Endothelial cell of hepatic sinusoid (primary cell): ENCODE measurements around the gene NOS1.
"Not testable (repeated sequence)": the region's sequence is repeated elsewhere in the genome, so short reads cannot be mapped to it uniquely, and the experiment has no call there.

Experiments
- in situ Hi-C: cut with HindIII; loops from 2 replicates; pipeline ENCODE4 v1.10.0; 2017; ENCODE audit warnings: low sequenced_read_pairs

NOS1 gene

DNA sequence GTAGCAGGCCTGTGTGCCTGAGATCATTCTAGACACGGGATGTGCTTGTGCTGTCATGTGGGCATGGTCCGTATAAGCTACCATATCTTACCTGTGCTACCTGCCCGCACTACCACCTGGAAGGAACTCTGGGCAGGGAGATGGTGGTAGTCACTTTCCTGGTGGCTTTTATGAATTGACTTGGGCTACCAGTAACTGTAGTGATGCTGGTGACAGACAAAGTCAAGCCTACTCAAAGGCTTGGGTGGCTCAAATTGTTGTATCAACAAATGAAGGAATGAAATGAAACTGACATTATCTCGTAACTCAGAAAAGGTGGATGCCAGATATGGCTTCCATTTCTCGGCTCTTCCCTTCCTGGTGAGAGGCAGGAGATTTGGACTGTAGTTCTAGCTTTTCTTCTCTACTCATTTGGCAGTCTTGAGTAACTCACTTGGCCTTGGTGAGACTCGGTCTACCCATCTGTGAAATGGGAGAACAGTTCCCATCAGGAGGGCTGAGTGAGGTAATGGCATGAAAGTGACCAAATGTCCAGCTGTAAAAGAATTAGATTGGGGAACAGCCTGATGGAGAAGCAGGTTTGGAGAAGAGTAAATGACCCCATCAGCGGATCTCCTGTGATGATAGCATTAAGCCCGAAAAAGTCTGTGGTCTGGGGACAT, 81.3 kb downstream of the NOS1 start:
- in situ Hi-C loops, result no loop called here

DNA sequence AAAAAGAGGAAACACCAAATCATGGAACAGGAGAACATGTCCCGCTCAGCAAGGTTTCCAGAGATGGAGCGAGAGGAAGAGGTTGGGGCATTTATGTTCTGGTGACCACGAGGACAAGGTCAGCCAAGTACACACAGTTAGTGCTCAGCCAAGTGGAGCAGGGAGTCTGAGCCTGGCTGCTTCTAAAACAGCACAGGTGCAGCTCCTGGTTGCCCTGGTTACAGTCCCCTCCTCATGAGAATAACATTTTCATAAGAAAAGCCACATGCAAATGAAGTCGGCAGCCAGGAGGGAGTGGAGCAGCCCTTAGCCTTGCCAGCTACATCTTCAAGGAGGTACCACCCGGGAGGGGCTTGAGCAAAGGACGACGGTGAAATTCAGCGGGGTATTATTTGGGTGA, 81.8 kb downstream of the NOS1 start:
- in situ Hi-C loops, result no loop called here

DNA sequence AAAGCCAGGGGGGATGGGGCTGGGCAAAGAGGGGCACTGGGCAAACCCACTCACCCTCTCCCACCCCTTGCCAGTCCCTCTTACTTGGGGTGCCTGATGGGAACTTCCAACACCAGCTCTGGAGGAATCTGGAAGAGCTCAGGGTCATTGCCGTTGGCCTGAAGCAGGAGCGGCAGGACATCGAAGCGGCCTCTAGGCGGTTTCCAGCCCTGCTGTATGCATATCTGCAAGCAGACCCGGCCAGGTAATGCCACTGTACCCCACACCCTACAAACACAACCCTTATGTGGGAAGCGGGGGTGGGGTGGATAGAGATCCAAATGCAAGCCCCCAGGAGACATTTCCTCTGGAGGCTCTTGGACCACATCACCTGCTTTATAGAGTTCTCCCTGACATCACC, 83.6 kb downstream of the NOS1 start:
- in situ Hi-C loops, result no loop called here

DNA sequence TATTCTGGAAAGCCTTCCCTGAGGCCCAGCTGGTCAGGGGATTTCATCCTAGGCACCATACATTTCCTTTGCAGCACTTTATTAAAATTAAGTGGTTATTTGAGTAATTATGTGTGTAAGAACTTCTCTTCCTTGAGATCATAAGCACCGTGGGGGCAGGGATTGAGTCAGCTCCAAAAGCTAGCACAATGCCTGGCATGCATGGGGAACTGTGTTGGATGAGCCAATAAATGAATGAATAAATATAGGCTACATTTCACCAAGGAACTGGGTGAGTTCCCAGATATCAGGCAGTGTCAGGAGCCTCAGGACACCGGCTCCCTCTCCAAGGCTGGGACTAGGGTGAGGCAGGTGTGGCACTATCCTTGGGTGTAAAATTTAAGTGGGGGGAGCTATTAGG, 88.3 kb downstream of the NOS1 start:
- in situ Hi-C loops, result no loop called here

DNA sequence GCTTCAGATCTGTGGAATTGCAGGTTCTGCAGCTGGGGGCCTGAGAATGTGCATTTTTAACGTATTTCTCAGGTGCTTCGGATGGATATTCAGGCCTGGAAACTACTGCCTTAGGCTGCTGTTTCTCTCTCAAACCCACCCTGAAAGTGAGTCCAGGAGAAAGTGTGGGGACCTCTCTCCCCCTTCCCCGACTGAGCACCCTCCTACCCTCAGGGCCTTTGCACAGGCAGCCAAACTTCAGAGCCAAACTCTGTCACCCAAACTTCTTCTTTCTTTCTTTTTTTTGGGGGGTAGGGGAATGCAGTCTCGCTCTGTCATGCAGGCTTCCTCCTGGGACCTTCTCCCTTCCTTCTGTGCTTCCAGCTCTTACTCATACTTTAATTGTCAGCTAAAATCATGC, 88.7 kb downstream of the NOS1 start:
- in situ Hi-C loops, result no loop called here

DNA sequence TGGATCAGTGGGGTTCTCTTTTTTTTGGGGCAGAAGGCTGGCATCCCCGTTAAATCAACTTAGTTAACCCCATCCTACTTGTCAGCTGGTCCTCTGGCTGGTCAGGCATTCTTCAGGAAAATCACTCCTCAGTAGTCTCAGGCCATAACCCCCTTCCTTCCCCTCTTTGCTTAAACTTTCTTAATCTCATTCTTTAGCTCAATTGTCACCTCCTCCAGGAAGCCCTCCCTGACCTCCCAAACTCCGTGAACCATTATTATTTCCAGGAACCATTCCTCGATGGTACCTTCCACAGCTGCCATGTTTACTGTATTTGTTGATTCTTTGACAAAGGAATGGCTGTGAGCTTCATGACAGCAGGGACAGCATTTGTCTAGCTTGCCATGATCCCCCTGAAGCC, 98.7 kb downstream of the NOS1 start:
- in situ Hi-C loops, result no loop called here

DNA sequence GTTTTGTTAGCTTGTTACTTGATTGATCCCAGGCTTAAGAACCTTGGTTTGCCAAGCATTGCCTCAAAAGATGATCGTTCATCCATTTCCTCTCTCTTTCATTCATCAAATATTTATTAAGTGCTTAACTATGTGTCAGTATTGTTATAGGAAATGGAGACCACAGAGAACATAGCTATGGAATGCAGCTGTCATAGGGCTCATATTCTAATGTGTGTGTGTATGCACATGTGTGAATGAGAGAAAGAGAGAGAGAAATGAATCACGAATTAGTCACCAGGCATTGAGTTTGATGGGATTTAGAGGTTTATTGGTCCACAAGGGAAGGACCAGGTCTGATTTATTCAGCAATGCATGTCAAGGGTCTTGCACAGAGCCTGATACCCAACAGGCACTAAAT, 100.2 kb downstream of the NOS1 start:
- in situ Hi-C loops, result no loop called here

DNA sequence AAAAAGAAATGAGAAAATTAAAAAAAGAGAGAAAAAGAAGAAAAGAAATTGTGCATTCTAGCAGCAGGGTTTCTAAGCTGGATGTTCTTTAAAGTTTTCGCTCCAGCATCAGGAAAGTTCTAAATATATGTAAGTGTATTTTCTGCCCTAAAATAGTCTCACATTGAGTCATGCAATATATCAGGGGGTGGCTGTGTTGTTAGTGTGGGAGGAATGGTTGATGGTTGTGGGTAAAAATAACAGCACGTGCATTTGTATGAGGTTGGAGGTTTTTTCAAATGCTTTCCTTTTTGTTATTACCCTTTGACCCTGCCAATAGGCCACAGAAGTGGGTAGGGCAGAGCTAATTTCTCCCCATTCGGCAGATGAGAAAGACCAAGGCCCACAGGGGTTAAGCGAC, 106.0 kb downstream of the NOS1 start:
- in situ Hi-C loops, result no loop called here

DNA sequence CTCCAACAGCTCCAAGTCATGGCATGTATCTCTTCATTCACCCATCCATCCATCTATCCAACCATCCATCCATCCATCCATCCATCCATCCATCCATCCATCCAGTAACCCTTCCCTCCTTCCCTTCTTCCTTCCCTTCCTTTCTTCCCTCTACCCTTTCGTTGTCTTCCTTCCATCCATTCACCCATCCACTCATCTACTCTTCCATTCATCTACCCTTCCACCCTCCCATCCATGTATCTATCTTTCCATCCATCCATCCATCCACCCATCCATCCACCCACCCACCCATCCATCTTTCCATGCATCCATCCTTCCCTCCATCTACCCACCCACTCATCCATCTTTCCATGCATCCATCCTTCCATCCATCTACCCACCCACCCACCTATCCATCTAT, 117.9 kb downstream of the NOS1 start:
- in situ Hi-C loops, result no loop called here

DNA sequence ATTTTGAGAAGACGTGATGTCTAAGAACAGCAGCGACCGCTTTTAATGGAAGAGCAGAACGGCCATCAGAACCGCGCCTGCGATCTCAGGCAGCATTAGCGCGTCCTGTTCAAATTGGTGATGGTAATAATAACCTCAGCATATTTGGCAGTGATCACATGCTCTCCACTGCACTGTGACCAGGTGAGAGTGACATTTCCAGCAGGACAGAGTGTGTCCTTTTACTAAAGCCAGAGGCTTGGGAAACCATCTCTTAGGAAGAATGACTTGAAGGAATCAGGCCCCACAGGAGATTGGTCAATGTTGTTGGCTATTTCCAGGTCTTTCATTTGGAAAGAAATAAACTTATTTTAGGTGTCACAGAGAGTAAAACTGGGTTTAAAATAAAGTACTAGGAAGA, 119.7 kb downstream of the NOS1 start:
- in situ Hi-C loops, result no loop called here

DNA sequence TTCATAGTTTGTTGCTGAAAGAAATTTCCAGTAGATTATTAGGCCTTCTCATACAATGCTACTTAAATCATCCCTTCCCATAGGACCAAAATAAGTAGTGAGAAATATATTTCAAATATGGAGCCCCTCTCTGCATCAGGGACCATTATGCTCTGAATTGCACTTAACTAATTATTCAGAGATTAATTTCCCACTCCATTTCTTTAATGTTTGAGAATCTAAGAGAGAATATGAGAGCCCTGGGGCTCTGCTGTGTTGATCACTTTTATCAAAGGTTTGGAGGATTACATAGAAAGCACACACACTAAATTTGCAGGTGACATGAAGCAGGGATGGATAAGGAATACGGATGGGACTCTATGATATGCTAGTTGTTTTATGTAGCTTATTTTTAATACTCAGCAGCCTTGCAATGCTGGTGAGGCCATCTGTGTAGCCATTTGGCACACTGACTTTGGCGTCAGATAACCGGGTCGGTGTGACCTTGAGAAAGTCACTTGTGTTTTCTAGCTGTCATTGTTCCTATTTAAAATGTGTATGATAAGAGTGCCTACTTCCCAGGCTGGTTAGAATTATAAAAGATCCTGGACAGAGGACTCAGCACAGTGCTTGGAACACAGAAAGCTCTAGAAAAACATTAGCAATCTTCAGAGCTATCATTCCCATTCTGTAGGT, 121.2 kb downstream of the NOS1 start:
- in situ Hi-C loops, result no loop called here

DNA sequence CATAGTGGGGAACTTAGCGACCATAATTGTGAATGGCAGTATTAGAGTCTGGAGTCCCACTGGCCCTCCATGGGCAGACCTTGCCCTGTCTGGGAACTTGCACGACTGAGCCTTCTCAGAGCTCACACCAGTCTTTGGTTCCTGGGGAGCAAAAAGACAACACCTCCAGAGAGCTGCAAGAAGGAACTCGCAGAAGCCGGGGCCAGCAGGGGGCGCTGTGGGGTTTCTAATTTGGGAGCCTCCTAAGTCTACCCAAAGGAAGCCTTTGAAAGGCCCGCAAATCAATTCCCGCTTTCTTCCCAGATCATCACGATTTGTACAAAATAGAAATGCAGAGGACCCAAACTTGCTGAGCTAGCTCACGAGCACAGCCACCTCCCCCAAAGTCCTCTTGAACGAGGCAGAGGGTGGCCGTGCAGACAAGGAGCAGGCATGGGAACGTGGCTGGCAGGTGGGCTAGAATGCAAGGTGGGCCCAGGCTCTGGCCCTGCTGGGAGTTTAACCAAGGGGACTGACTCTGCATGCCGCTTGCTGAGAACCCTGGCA, 124.9 kb downstream of the NOS1 start:
- in situ Hi-C loops, result no loop called here

DNA sequence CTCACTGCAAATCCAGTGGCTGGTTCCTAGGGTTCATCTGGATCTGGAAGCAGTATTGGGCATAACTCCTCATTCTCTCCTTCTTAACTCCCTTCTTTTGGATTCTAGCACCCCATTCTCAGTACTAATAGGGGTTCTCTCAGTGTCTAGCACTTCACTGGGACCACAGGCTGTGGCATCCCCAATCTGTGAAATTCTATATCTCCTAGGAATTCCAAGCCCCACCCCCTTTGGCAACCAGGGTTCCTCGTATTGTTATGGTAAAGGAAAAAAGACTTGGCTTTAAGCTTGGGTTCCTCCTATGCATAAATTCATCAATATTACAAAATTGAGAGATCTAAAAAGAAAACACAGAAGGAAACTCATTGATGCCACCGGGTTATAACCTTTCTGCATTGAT, 126.2 kb downstream of the NOS1 start:
- in situ Hi-C loops, result no loop called here

DNA sequence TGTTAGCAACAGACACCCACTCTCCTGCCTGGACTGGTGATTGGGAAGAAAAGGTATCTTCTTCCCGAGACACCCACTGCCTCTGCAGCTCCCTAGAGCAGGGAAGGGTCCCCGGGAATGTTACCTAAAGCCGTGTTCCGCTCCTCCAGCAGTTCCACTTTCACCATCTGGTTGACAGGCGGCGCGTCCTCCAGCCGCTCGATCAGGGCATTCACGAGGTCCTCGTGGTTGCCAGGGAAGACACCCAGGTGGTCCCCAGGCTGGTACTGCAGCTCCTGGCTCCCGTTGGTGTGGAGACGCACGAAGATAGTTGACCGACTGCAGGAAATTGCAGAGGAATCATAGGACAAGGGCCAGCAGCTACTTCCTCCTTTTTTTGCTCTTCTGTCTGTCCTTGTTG, 127.0 kb downstream of the NOS1 start:
- in situ Hi-C loops, result no loop called here

DNA sequence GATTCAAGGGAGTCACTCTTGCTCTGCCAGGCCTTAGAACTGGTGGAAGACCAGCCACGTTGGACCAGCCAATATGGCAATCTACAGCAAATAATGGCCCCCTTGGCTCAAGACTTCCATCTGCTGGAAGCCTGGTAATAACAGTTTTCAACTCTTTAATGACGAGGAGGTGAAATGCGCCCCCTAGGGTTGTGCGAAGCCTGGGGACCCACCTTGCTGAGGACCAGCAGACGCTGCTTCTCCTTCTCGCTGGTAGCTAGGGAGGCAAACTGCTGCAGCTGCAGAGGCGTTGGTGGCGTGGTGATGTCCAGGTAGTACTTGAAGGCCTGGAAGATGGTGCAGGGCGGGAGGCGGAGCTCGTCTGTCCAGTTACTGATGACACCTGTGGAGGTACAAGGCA, 129.7 kb downstream of the NOS1 start:
- in situ Hi-C loops, result no loop called here

DNA sequence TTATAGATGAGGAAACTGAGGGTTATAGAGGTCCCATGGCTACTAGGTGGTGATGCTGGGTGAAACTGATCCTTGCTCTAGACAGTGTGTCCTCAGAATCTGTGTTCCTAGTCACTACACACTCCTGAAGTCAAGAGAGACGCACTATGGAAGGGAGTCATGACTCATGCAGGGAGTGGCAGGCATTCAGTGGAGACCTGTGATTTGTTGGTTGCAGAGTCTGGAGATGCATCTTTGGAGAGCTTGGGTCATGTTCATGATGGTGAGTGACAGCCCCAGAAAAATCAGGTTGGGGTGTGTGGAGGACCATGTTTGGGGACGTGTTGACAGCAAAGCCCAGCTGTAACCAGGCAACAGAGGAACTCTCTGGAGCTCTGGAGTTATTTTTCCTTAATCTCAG, 133.2 kb downstream of the NOS1 start:
- in situ Hi-C loops, result no loop called here

DNA sequence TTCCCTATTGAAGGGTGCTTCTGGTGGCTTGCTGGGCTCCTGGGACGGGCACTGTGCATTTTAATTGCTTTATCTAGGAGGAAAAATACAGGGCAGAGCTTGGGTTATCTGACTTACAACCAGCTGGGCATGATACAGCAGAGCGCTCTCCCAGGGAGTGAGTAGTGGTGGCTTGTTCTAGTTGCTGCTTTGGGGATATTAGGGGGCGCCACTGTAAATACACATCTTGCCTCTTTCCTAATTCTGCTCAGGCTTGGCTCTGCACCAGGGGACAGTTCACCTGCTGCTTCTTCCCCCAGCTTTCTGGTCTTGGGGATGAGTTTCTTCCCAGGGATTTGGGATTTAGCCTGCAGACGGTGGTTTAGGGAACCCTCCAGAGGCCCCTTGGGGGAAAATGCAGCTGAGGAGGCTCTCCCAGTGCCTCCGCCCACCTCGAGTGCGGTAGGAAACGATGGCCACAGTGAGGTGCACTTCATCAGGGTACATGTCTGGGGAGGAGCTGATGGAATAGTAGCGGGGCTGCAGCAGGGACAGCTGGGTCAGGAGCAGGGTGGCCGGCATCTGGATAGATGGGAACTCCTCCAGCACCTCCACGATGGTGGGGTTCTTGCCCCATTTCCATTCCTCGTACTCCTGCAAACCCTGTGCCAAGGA, 134.3 kb downstream of the NOS1 start:
- in situ Hi-C loops, result no loop called here

DNA sequence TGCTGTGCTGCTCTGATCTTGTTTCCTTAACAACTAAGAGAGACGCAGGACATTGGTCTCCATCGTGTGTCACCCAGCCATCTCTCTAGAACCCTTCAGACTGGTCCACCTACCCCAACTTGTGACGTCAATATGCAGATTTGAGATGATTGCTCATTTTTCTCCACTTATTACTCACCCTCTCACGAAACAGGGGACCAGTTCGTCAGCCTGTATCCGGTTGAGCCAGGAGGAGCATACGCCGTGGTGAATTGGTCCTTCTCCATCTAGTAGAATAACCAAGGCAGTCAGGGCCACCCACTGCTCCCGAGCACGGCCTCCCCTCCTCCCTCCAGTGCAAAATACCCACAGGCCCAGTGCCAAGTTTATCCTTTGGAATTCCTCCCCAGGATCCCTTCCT, 134.9 kb downstream of the NOS1 start:
- in situ Hi-C loops, result no loop called here

DNA sequence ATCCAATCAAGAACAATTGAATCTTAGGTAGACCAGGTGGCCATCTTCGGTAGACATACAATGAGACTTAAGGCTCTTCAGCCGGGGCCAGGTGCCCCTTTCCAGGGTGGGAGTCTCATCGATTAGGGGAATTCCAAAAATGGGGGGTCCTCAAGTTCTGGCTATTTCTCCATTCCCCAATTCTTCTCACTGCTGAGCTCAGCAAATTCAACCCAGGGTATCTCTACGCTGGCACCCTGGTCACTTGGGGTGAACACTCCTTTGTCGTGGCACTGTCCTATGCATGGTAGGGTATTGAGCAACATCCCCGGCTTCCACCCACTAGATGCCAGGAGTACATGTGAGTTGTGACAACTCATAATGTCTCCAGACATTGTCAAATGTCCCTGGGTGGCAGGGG, 136.2 kb downstream of the NOS1 start:
- in situ Hi-C loops, result no loop called here

DNA sequence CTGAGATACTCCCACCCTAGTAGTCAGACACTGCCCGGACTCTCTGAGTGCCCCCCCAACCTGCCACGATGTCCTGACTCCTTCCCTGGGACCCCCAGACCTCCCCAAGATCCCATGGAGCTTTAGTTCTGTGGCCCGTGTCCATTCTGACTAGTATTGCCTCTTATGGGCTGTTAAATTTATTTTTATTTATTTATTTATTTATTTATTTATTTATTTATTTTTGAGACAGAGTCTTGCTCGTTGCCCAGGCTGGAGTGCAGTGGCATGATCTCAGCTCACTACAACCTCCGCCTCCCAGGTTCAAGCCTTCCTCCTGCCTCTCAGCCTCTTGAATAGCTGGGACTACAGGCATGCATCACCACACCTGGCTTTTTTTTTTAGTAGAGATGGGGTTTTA, 140.5 kb downstream of the NOS1 start:
- in situ Hi-C loops, result not testable (repeated sequence)

DNA sequence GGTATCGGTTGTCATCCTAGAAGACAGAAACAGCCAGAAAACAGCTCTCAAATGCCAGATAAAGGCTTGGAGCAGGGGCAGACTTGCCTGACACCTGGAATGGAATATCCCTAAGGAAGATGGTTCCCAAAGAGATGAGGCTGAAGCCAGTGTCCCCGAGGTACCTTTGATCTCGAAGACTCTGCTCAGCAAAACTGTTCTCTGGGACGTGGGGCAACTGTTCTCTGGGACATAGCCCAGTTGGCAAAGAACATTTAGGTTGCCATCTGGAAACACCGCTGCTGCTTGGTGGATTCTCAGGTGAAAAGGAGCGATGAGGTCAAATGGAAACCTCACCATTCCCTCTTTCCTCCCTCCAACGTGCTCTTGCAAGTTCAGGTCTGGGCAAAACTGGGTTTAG, 143.3 kb downstream of the NOS1 start:
- in situ Hi-C loops, result no loop called here

DNA sequence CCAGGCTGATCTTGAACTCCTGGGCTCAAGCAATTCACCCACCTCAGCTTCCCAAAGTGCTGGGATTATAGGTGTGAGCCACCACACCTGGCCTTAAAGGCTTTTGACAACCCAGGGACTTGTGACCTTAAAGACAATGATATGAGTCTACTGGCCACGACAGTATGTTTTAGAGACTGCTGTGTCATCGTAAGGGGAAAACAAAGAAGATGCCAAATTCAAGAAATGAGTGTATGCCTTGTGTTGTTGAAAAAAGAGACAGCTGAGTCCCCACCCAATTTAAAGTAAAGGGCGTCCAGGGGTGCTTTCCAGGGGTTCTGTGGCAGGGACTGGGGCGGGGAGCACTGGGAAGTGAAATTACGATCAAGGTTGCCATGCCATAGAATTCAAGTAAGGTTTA, 144.7 kb downstream of the NOS1 start:
- in situ Hi-C loops, result no loop called here
